Measurements from ENCODE around the gene MAD1L1. TPM values are rescaled to one million over a fixed set of nuclear protein-coding genes. Genes with fewer than 3 reads are reported as not detected.

Gene MAD1L1
- total and polyA plus RNA-seq, 3 experiments from 2014 or later: 43.6 to 185 (median 47.3) TPM

DNA sequence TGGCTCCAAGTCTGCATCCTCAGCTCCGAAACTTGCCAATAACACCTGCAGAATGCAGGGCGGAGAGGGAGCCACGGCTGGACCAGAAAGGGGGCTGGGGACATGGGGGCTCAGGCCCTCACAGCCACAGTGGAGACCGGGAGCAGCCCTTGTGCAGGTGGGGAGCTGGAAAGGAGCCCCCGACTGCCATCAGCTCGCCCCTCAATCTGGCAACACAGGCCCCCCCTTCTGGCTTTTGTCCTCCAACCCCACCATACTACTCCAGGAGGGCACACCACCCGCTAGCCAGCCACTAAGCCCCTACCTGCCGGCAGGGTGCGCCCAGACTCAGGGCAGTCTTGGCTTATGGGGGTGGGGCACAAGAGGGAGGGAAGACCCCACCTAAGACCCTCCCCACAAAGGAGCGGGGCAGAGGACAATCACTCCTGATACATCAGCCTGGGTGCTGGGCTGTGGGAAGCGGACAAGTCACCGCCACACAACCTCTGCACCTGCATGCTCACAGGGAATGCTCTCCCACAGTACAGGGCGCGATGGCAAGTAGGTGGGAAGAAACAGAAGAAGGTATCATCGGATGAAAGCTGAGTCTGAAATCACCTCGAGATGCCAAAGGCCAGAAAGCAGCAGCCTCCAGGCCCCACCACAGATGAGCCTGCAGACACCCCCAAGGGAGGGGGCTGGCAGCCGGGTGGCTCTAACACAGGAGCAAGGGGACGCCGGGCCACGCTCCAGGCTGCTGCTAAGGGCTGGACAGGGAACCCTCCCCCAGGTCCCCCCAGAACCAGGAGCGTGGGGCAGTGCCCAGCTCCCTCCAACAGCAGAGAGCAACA lies 297.4 kb downstream of the MAD1L1 start:
- peak overlapping the region in 3 of 7 donors; percentile 19 to 54 (median 37) for H3K4me3 Mint-ChIP-seq
- POLR2A ChIA-PET: no interaction called here
- H3K36me3 Mint-ChIP-seq: peaks cover 4 to 73% (median 19%) of the 10 kb centered on the region in 3 donors
- CTCF ChIA-PET: no interaction called here
- H3K9me3 ChIP-seq (ENCODE audit: low read length): no peaks in the 10 kb centered on the region
- peaks cover 18% of the 10 kb centered on the region for H3K36me3 ChIP-seq (ENCODE audit: insufficient read depth, low read length)
- no peak overlapping the region for H3K4me3 ChIP-seq (ENCODE audit: low read length)
- H3K27ac ChIP-seq (ENCODE audit: low read depth, low read length): no peak overlapping the region
- H3K27me3 Mint-ChIP-seq: peaks cover 0 to 3% of the 10 kb centered on the region in 2 donors
- no peaks in the 10 kb centered on the region for H3K27me3 ChIP-seq (ENCODE audit: insufficient read depth, low read length, poor library complexity, severe bottlenecking)
- peaks cover 33 to 65% (median 36%) of the 10 kb centered on the region in 3 donors for H3K4me1 Mint-ChIP-seq
- no peaks in the 10 kb centered on the region for H3K9me3 Mint-ChIP-seq
- H3K27ac Mint-ChIP-seq: peak overlapping the region in 2 of 8 donors; percentile 56 to 64
- no peak for DNase-seq
- peaks cover 20% of the 10 kb centered on the region for H3K4me1 ChIP-seq (ENCODE audit: insufficient read depth, low read length)

DNA sequence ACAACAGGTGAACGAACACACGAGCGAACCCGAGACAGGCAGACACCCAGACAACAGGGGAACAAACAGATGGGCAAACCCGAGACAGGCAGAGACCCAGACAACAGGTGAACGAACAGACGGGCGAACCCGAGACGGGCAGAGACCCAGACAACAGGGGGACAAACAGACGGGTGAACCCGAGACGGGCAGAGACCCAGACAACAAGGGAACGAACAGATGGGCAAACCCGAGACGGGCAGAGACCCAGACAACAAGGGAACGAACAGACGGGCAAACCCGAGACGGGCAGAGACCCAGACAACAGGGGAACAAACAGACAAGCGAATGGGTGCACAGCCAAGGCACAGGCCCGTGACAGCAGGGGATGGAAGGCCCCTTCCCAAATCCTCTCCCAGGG lies 298.0 kb downstream of the MAD1L1 start:
- CTCF ChIA-PET: no interaction called here
- Mint-ChIP-seq H3K9me3 (no peaks in the 10 kb centered on the region), H3K4me1 (peaks cover 28 to 58% (median 33%) of the 10 kb centered on the region in 3 donors), H3K27ac (peak overlapping the region in 6 of 8 donors; percentile 17 to 95 (median 70)), H3K36me3 (peaks cover 4 to 67% (median 19%) of the 10 kb centered on the region in 3 donors), H3K27me3 (no peaks in the 10 kb centered on the region), H3K4me3 (peak overlapping the region in 4 of 7 donors; percentile 12 to 68 (median 38))
- Histone ChIP-seq H3K27ac (ENCODE audit: low read depth, low read length) (no peak overlapping the region), H3K27me3 (ENCODE audit: insufficient read depth, low read length, poor library complexity, severe bottlenecking) (no peaks in the 10 kb centered on the region), H3K4me3 (ENCODE audit: low read length) (no peak overlapping the region), H3K4me1 (ENCODE audit: insufficient read depth, low read length) (peaks cover 20% of the 10 kb centered on the region), H3K9me3 (ENCODE audit: low read length) (no peaks in the 10 kb centered on the region), H3K36me3 (ENCODE audit: insufficient read depth, low read length) (peaks cover 18% of the 10 kb centered on the region)
- POLR2A ChIA-PET: no interaction called here
- DNase-seq: no peak

DNA sequence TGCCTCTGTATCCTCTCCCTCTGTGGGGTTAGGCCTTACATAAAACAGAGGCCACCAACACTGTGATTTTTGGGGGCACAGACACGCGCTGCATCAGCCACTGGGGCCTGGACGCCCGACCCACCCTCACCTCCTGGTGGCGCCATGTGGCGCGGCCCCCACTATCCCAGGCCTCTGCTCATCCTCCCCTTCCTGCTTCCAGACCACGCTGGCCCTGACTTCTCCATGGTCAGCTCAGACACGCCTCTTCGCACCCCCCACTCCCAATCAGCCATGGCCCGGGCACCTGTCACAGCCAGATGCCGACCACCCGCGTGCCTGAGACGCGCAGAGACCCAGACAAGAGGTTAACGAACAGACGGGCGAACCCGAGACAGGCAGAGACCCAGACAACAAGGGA lies 298.7 kb downstream of the MAD1L1 start:
- H3K27ac ChIP-seq (ENCODE audit: low read depth, low read length): no peak overlapping the region
- peaks cover 18% of the 10 kb centered on the region for H3K36me3 ChIP-seq (ENCODE audit: insufficient read depth, low read length)
- H3K9me3 Mint-ChIP-seq: no peaks in the 10 kb centered on the region
- peaks cover 25 to 51% (median 26%) of the 10 kb centered on the region in 3 donors for H3K4me1 Mint-ChIP-seq
- ChIA-PET POLR2A (no interaction called here), CTCF (no interaction called here)
- no peaks in the 10 kb centered on the region for H3K9me3 ChIP-seq (ENCODE audit: low read length)
- no peaks in the 10 kb centered on the region for H3K27me3 ChIP-seq (ENCODE audit: insufficient read depth, low read length, poor library complexity, severe bottlenecking)
- H3K4me3 ChIP-seq (ENCODE audit: low read length): no peak overlapping the region
- no peak for DNase-seq
- H3K27ac Mint-ChIP-seq: peak overlapping the region in 3 of 8 donors; percentile 75 to 94 (median 81)
- no peaks in the 10 kb centered on the region for H3K27me3 Mint-ChIP-seq
- H3K4me1 ChIP-seq (ENCODE audit: insufficient read depth, low read length): peaks cover 20% of the 10 kb centered on the region
- peak overlapping the region in 3 of 7 donors; percentile 35 to 70 (median 68) for H3K4me3 Mint-ChIP-seq
- H3K36me3 Mint-ChIP-seq: peaks cover 4 to 65% (median 19%) of the 10 kb centered on the region in 3 donors

DNA sequence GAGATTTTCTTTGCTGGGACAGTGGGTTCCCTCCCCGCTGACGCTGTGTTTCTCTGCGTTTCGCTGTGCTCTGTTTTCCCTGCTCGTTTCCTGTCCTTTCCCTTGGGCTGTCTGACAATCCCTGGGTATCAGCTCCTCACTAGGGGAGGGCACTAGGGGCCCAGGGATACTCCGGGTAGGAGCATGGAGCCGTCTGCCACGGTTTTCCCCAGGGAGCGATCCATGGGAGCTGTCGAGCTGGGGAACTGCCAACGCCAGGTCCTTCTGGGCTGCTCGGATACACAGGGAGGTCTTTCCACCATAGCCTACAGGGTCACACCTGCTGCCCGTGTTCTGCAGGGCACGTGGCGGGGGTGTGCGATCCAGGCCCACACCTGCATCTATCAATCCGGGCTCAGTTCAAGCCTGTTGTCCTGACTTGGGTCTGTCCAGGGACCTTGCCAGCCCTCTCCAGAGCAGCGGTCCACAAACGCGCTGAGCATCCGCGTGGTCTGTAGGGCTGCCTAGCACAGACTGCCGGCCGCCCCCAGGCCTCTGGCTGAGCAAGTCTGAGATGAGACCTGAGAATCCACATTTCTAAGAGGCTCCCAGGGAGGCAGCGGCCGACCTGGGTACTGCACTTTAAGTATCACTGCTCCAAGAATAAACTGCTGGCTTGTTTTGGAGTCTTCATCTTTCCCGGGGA lies 299.5 kb downstream of the MAD1L1 start:
- H3K36me3 ChIP-seq (ENCODE audit: insufficient read depth, low read length): peaks cover 18% of the 10 kb centered on the region
- H3K4me3 Mint-ChIP-seq: peak overlapping the region in 1 of 7 donors; percentile 2
- DNase-seq: no peak

DNA sequence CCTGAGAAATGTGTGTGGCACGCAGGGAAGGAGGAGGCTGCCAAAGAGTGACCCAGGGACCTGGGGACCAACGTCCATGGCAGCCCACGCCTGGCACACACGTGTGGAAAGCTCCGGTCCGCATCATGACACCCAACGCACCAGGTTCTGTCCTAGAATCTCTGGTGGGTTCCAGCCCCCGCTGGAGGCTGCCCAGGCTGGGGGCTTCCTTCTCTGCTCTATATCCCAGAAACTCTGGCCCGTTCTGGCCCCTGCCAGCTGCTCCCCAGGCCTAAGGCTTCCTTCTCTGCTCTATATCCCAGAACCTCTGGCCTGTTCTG lies 300.8 kb downstream of the MAD1L1 start:
- H3K36me3 ChIP-seq (ENCODE audit: insufficient read depth, low read length): peaks cover 18% of the 10 kb centered on the region
- POLR2A ChIA-PET: no interaction called here
- CTCF ChIA-PET: interaction anchor here (0.7 kb wide), 1 partner anchor 9 kb away, joined by 3 read pairs; no protein-coding TSS in a partner anchor

More for the DNA sequence above, 299.5 kb downstream of the MAD1L1 start:
- CTCF ChIA-PET: no interaction called here
- H3K27ac ChIP-seq (ENCODE audit: low read depth, low read length): no peak overlapping the region
- Mint-ChIP-seq H3K4me1 (peaks cover 20 to 51% (median 22%) of the 10 kb centered on the region in 3 donors), H3K27me3 (no peaks in the 10 kb centered on the region), H3K27ac (peak overlapping the region in 3 of 8 donors; percentile 29 to 92 (median 47)), H3K36me3 (peaks cover 4 to 62% (median 17%) of the 10 kb centered on the region in 3 donors), H3K9me3 (no peaks in the 10 kb centered on the region)
- H3K27me3 ChIP-seq (ENCODE audit: insufficient read depth, low read length, poor library complexity, severe bottlenecking): no peaks in the 10 kb centered on the region
- peaks cover 12% of the 10 kb centered on the region for H3K4me1 ChIP-seq (ENCODE audit: insufficient read depth, low read length)
- no peaks in the 10 kb centered on the region for H3K9me3 ChIP-seq (ENCODE audit: low read length)
- no peak overlapping the region for H3K4me3 ChIP-seq (ENCODE audit: low read length)
- POLR2A ChIA-PET: no interaction called here

DNA sequence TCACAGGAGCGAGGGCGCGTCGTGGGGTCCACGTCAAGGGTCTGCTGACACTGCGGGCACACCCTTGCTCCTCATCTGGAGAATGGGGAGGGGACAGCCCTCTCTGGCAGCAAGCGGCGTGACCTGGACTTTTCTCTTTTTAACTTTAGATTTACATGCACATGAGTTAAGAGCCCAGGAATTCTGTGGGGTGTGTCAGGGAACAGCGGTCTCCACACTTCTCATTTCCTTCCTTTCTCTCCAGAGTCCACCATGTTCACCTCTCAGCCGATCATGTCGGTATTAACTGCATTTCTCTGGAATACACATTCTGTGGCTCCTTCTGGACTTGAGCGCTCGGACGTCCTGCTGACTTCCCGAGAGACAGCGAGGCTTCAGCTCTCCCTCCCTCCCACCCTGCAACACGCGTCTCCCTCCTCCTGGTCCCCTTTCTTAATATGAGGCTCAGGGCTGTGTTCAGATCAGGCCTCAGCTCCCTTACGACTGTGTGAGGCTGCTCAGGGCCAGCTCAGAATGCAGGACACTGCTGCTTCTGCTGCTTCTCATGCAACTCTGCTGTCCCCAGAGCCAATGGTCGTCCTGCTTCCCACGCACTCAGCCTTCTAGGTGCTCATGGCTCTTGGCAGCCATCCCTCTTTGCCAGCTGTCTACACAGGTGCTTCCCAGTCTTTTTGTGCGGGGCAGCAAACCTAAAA lies 301.3 kb downstream of the MAD1L1 start:
- Mint-ChIP-seq H3K4me3 (no peak overlapping the region), H3K4me1 (peaks cover 34 to 56% (median 37%) of the 10 kb centered on the region in 3 donors), H3K36me3 (peaks cover 4 to 64% (median 15%) of the 10 kb centered on the region in 3 donors), H3K9me3 (no peaks in the 10 kb centered on the region), H3K27me3 (no peaks in the 10 kb centered on the region), H3K27ac (peak overlapping the region in 3 of 8 donors; percentile 33 to 70 (median 47))
- H3K9me3 ChIP-seq (ENCODE audit: low read length): no peaks in the 10 kb centered on the region
- H3K4me3 ChIP-seq (ENCODE audit: low read length): no peak overlapping the region
- peaks cover 16% of the 10 kb centered on the region for H3K4me1 ChIP-seq (ENCODE audit: insufficient read depth, low read length)
- no peak for DNase-seq
- CTCF ChIA-PET: interaction anchor here (0.7 kb wide), 1 partner anchor 8 kb away, joined by 3 read pairs; no protein-coding TSS in a partner anchor
- POLR2A ChIA-PET: no interaction called here
- H3K27me3 ChIP-seq (ENCODE audit: insufficient read depth, low read length, poor library complexity, severe bottlenecking): no peaks in the 10 kb centered on the region
- peaks cover 16% of the 10 kb centered on the region for H3K36me3 ChIP-seq (ENCODE audit: insufficient read depth, low read length)
- no peak overlapping the region for H3K27ac ChIP-seq (ENCODE audit: low read depth, low read length)

More for the DNA sequence above, 300.8 kb downstream of the MAD1L1 start:
- DNase-seq: no peak
- no peaks in the 10 kb centered on the region for H3K9me3 ChIP-seq (ENCODE audit: low read length)
- H3K27me3 Mint-ChIP-seq: no peaks in the 10 kb centered on the region
- H3K27me3 ChIP-seq (ENCODE audit: insufficient read depth, low read length, poor library complexity, severe bottlenecking): no peaks in the 10 kb centered on the region
- H3K4me1 ChIP-seq (ENCODE audit: insufficient read depth, low read length): peaks cover 14% of the 10 kb centered on the region
- H3K4me3 ChIP-seq (ENCODE audit: low read length): no peak overlapping the region
- H3K27ac Mint-ChIP-seq: peak overlapping the region in 2 of 8 donors; percentile 47 to 86
- H3K36me3 Mint-ChIP-seq: peaks cover 4 to 66% (median 15%) of the 10 kb centered on the region in 3 donors
- peaks cover 29 to 56% (median 32%) of the 10 kb centered on the region in 3 donors for H3K4me1 Mint-ChIP-seq
- no peak overlapping the region for H3K27ac ChIP-seq (ENCODE audit: low read depth, low read length)
- no peak overlapping the region for H3K4me3 Mint-ChIP-seq
- H3K9me3 Mint-ChIP-seq: no peaks in the 10 kb centered on the region

DNA sequence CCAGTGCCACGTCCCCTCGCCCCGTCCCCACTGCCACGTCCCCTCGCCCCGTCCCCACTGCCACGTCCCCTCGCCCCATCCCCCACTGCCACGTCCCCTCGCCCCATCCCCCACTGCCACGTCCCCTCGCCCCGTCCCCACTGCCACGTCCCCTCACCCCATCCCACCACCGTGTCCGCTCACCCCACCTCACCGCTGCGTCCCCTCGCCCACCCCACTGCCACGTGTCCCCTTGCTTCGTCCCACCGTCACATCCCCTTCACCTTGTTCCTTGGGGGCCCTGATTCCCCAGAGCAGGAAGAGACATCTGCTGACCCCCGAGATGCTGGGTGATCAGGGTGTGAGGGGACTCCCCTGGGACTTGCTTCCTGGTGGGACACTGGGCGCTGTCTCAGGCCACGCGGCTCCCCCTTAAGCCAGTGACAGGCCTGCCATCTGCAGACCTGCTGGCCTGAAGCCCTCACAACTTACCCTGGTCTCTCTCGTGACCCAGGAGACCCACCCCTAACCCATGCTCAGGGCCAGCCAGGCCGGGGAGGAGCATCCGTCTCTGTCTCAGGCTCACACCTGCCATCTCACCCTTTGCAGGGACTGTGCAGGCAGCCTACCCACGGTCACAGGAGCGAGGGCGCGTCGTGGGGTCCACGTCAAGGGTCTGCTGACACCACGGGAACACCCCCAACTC lies 302.2 kb downstream of the MAD1L1 start:
- Histone ChIP-seq H3K9me3 (ENCODE audit: low read length) (no peaks in the 10 kb centered on the region), H3K27me3 (ENCODE audit: insufficient read depth, low read length, poor library complexity, severe bottlenecking) (no peaks in the 10 kb centered on the region), H3K36me3 (ENCODE audit: insufficient read depth, low read length) (peaks cover 13% of the 10 kb centered on the region), H3K4me1 (ENCODE audit: insufficient read depth, low read length) (peaks cover 23% of the 10 kb centered on the region), H3K27ac (ENCODE audit: low read depth, low read length) (no peak overlapping the region), H3K4me3 (ENCODE audit: low read length) (no peak overlapping the region)
- POLR2A ChIA-PET: no interaction called here
- H3K4me1 Mint-ChIP-seq: peaks cover 43 to 59% (median 46%) of the 10 kb centered on the region in 3 donors
- peak overlapping the region in 1 of 8 donors; percentile 57 for H3K27ac Mint-ChIP-seq
- CTCF ChIA-PET: no interaction called here
- no peak overlapping the region for H3K4me3 Mint-ChIP-seq
- H3K27me3 Mint-ChIP-seq: no peaks in the 10 kb centered on the region
- DNase-seq: no peak
- peaks cover 4 to 57% (median 15%) of the 10 kb centered on the region in 3 donors for H3K36me3 Mint-ChIP-seq
- H3K9me3 Mint-ChIP-seq: no peaks in the 10 kb centered on the region
